Cardiac muscle cell (in vitro differentiated cells and primary cell): ENCODE data around the gene PTPRT. TPM values are rescaled to one million over a fixed set of nuclear protein-coding genes. Genes with fewer than 3 reads are reported as not detected.

Experiments
- DNase-seq, 2 donors: peaks; one replicate each; pipeline versions ENCODE4 v3.0.0 to v3.0.0-alpha.2; 2010 to 2017; ENCODE audit warnings: low read depth in 1 of 2, low spot score in 1 of 2
- H3K27ac ChIP-seq: fragments of 200-600 bp; sonication (generic); 2 replicates; pipeline ENCODE4 v1.5.1; 2016
- H3K27me3 ChIP-seq: fragments of 200-600 bp; sonication (generic); 2 replicates; pipeline ENCODE4 v1.6.0; 2016; ENCODE audit warnings: control low read depth
- H3K36me3 ChIP-seq: fragments of 200-600 bp; sonication (generic); 2 replicates; pipeline ENCODE4 v1.5.1; 2016; ENCODE audit warnings: control low read depth
- H3K4me1 ChIP-seq: fragments of 200-600 bp; sonication (generic); 2 replicates; pipeline ENCODE4 v1.8.1; 2017; ENCODE audit warnings: low read depth, mild to moderate bottlenecking, mixed run types
- H3K4me3 ChIP-seq: fragments of 200-600 bp; sonication (generic); 2 replicates; pipeline ENCODE4 v1.5.1; 2016; ENCODE audit warnings: mild to moderate bottlenecking
- H3K9me3 ChIP-seq: fragments of 200-600 bp; sonication (generic); 2 replicates; pipeline ENCODE4 v1.5.1; 2017; ENCODE audit warnings: low read depth, mild to moderate bottlenecking, control low read depth
- CTCF ChIP-seq: IDR thresholded peaks from 2 replicates; pipeline ENCODE4 v1.5.1; 2012; ENCODE audit warnings: low read depth, mild to moderate bottlenecking, low read length
- polyA plus RNA-seq: library from polyadenylated mRNA; unstranded; fragments of >200 nt; fragmentation: Nextera tagmentation; extraction: Ambion mirVana; gene quantifications from 2 replicates; pipeline ENCODE4 v1.2.1, GENCODE V29; 2016
- total RNA-seq: library from RNA; depleted of rRNA; stranded (reverse); fragments of >200 nt; gene quantifications from 2 replicates; pipeline ENCODE4 v1.2.3, GENCODE V29; 2016

The PTPRT gene
- total and polyA plus RNA-seq, 2 experiments from 2014 or later: 0.30 to 1.4 TPM

- Histone ChIP-seq H3K4me1 (no peaks in the 10 kb centered on the region), H3K27me3 (no peaks in the 10 kb centered on the region), H3K9me3 (no peaks in the 10 kb centered on the region), H3K27ac (no peak overlapping the region), H3K36me3 (no peaks in the 10 kb centered on the region), H3K4me3 (no peak overlapping the region)
- DNase-seq: no peak
- TF ChIP-seq CTCF: no peak
Observed at GRCh38 chr20:42159808-42160207, 1029.9 kb downstream of the PTPRT start.

GRCh38 chr20:42158272-42158671 is 1031.4 kb downstream of the PTPRT start:
- TF ChIP-seq CTCF: no peak
- Histone ChIP-seq H3K27ac (no peak overlapping the region), H3K27me3 (no peaks in the 10 kb centered on the region), H3K9me3 (no peaks in the 10 kb centered on the region), H3K4me1 (no peaks in the 10 kb centered on the region), H3K4me3 (no peak overlapping the region), H3K36me3 (no peaks in the 10 kb centered on the region)
- no peak for DNase-seq

- Histone ChIP-seq H3K9me3 (no peaks in the 10 kb centered on the region), H3K27me3 (no peaks in the 10 kb centered on the region), H3K4me3 (no peak overlapping the region), H3K27ac (no peak overlapping the region), H3K36me3 (no peaks in the 10 kb centered on the region), H3K4me1 (no peaks in the 10 kb centered on the region)
- no peak for TF ChIP-seq CTCF
- DNase-seq: no peak
Observed at GRCh38 chr20:42155586-42155985, 1034.1 kb downstream of the PTPRT start.

GRCh38 chr20:42152575-42152974 is 1037.1 kb downstream of the PTPRT start:
- no peak for TF ChIP-seq CTCF
- DNase-seq: no peak
- Histone ChIP-seq H3K36me3 (no peaks in the 10 kb centered on the region), H3K4me3 (no peak overlapping the region), H3K27ac (no peak overlapping the region), H3K27me3 (no peaks in the 10 kb centered on the region), H3K4me1 (no peaks in the 10 kb centered on the region), H3K9me3 (no peaks in the 10 kb centered on the region)

GRCh38 chr20:42150230-42150629 is 1039.5 kb downstream of the PTPRT start:
- no peak overlapping the region for H3K4me3 ChIP-seq
- no peaks in the 10 kb centered on the region for H3K9me3 ChIP-seq
- no peak overlapping the region for H3K27ac ChIP-seq
- DNase-seq: no peak
- no peaks in the 10 kb centered on the region for H3K4me1 ChIP-seq
- no peaks in the 10 kb centered on the region for H3K36me3 ChIP-seq
- H3K27me3 ChIP-seq: no peaks in the 10 kb centered on the region
- no peak for TF ChIP-seq CTCF

- Histone ChIP-seq H3K9me3 (no peaks in the 10 kb centered on the region), H3K4me3 (no peak overlapping the region), H3K4me1 (no peaks in the 10 kb centered on the region), H3K27me3 (no peaks in the 10 kb centered on the region), H3K27ac (no peak overlapping the region), H3K36me3 (no peaks in the 10 kb centered on the region)
- no peak for DNase-seq
- TF ChIP-seq CTCF: no peak
Observed at GRCh38 chr20:42138729-42139128, 1051.0 kb downstream of the PTPRT start.
